Lung (tissue), 12 donors: ENCODE results near the gene WDR73. TPM values are rescaled to one million over a fixed set of nuclear protein-coding genes. Genes with fewer than 3 reads are reported as not detected.

ENCODE experiments used
- ATAC-seq: fragments of 200-7000 bp; cut with Tn5 transposase; one replicate; pipeline ENCODE4 v1.9.1; 2020; ENCODE audit warnings: moderate number of reproducible peaks; ENCODE audit not compliant: insufficient read depth, low FRiP score
- DNase-seq, 3 donors: peaks; one replicate each; pipeline ENCODE4 v3.0.0-alpha.2; 2013 to 2017
- H3K27ac ChIP-seq, 2 donors: one replicate each; pipeline ENCODE4 v1.5.1; 2013; ENCODE audit warnings: mild to moderate bottlenecking in 2 of 2, moderate library complexity in 2 of 2, control low read depth in 1 of 2, inconsistent platforms in 1 of 2, low read depth in 1 of 2, low read length in 1 of 2
- H3K27me3 ChIP-seq, 3 donors: one replicate each; pipeline ENCODE4 v1.5.1; 2013; ENCODE audit warnings: low read length in 2 of 3; ENCODE audit not compliant: control insufficient read depth in 3 of 3, insufficient read depth in 3 of 3
- H3K36me3 ChIP-seq, 4 donors: one replicate each; pipeline ENCODE4 v1.5.1; 2013; ENCODE audit warnings: low read length in 4 of 4, mild to moderate bottlenecking in 1 of 4, moderate library complexity in 1 of 4; ENCODE audit not compliant: control insufficient read depth in 4 of 4, insufficient read depth in 4 of 4
- H3K4me1 ChIP-seq, 5 donors: one replicate each; pipeline ENCODE4 v1.5.1; 2013; ENCODE audit warnings: low read length in 5 of 5, mild to moderate bottlenecking in 2 of 5, moderate library complexity in 1 of 5; ENCODE audit not compliant: control insufficient read depth in 5 of 5, insufficient read depth in 5 of 5
- H3K4me3 ChIP-seq: one replicate; pipeline ENCODE4 v1.5.1; 2013; ENCODE audit warnings: mild to moderate bottlenecking, control low read depth, moderate library complexity
- H3K9ac ChIP-seq, 2 donors: one replicate each; pipeline ENCODE4 v1.5.1; 2013; ENCODE audit warnings: low read length in 2 of 2, control low read depth in 1 of 2; ENCODE audit not compliant: insufficient read depth in 1 of 2
- H3K9me3 ChIP-seq, 4 donors: one replicate each; pipeline ENCODE4 v1.5.1; 2013; ENCODE audit warnings: low read length in 3 of 4, mild to moderate bottlenecking in 1 of 4, moderate library complexity in 1 of 4; ENCODE audit not compliant: control insufficient read depth in 4 of 4, insufficient read depth in 3 of 4
- CTCF ChIP-seq: IDR thresholded peaks from 2 replicates; pipeline ENCODE4 v1.5.1; 2012; ENCODE audit warnings: mild to moderate bottlenecking; ENCODE audit errors: control extremely low read depth, extremely low read depth
- WGBS, 2 donors: extraction: QIAGEN DNeasy Blood & Tissue Kit; methylation state at CpG; one replicate each; pipeline ENCODE4 v1.1.7; 2013; 5-methylcytosine and 5-hydroxymethylcytosine counted together
- polyA plus RNA-seq, 2 donors: library from polyadenylated mRNA; stranded (reverse); fragments of 200-250 nt; gene quantifications; one replicate each; pipeline ENCODE4 v1.2.1, GENCODE V29; 2013
- total RNA-seq, 2 donors: library from RNA; depleted of rRNA in 1 of 2; stranded (reverse); fragments of >200 nt in 1 of 2; gene quantifications; one replicate each; pipeline ENCODE4 v1.2.1, GENCODE V29; 2014 to 2021
- donor health status: control.
- donor health status: control.
- donor health status: Bipolar disorder and iron deficiency.
- donor health status: healthy.
- donor health status: DM: yes; HTN: yes; CAD: no.

WDR73 gene
- total and polyA plus RNA-seq, 4 donors, result 18.2 to 35.6 (median 26.5) TPM

GRCh38 chr15:84603630-84604379 lies 50.3 kb downstream of the WDR73 start:
- Histone ChIP-seq H3K4me3 (no peak overlapping the region), H3K36me3 (peaks cover 3 to 25% (median 16%) of the 10 kb centered on the region in 4 donors), H3K4me1 (peaks cover 0 to 3% (median 0%) of the 10 kb centered on the region in 5 donors), H3K9me3 (no peaks in the 10 kb centered on the region), H3K9ac (no peak overlapping the region), H3K27ac (no peak overlapping the region), H3K27me3 (no peaks in the 10 kb centered on the region)
- no peak for DNase-seq
- WGBS, 2 donors, result 91 to 94% methylated on average over 14 of the region's 14 CpGs
- no peak for TF ChIP-seq CTCF
- no peak for ATAC-seq

GRCh38 chr15:84601555-84601838 lies 52.6 kb downstream of the WDR73 start:
- H3K36me3 ChIP-seq, result peaks cover 3 to 22% (median 12%) of the 10 kb centered on the region in 4 donors
- DNase-seq, result no peak
- H3K27me3 ChIP-seq, result no peaks in the 10 kb centered on the region
- no peak for ATAC-seq
- TF ChIP-seq CTCF, result no peak
- no peaks in the 10 kb centered on the region for H3K9me3 ChIP-seq
- H3K9ac ChIP-seq, result peak overlapping the region in 1 of 2 donors; percentile 75
- WGBS, 2 donors, result 14 to 19% methylated on average over 6 of the region's 6 CpGs
- peaks cover 0 to 3% (median 0%) of the 10 kb centered on the region in 5 donors for H3K4me1 ChIP-seq
- H3K27ac ChIP-seq, result no peak overlapping the region
- peak overlapping the region; percentile 59 for H3K4me3 ChIP-seq

GRCh38 chr15:84600687-84601554 lies 53.2 kb downstream of the WDR73 start, which contains the start of gene ZSCAN2:
TSS of gene ZSCAN2 (plus strand) at chr15:84601009. CDS start at chr15:84603928, 2,919 bp downstream.
- peaks cover 3 to 20% (median 10%) of the 10 kb centered on the region in 4 donors for H3K36me3 ChIP-seq
- ATAC-seq (peak; percentile 100), DNase-seq (peak; percentile 97)
- no peaks in the 10 kb centered on the region for H3K27me3 ChIP-seq
- TF ChIP-seq CTCF, result no peak
- 0 to 1% methylated on average over 68 of the region's 68 CpGs for WGBS, 2 donors
- peak within 1 kb of the TSS; percentile 59 for H3K4me3 ChIP-seq
- peaks cover 0 to 3% (median 0%) of the 10 kb centered on the region in 5 donors for H3K4me1 ChIP-seq
- peak within 1 kb of the TSS; percentile 51 to 53 for H3K27ac ChIP-seq
- peak within 1 kb of the TSS in 1 of 2 donors; percentile 75 for H3K9ac ChIP-seq
- no peaks in the 10 kb centered on the region for H3K9me3 ChIP-seq
